UCSD-AML1 (cell line): ENCODE data around the gene BRCA1.
"Not testable (repeated sequence)": the region's sequence is repeated elsewhere in the genome, so short reads cannot be mapped to it uniquely, and the experiment has no call there.

Experiments used
- DNase-seq: peaks from one replicate; lab custom pipeline; 2025; ENCODE audit not compliant: unreplicated experiment; lab: John Stamatoyannopoulos, UW

The BRCA1 gene

DNA sequence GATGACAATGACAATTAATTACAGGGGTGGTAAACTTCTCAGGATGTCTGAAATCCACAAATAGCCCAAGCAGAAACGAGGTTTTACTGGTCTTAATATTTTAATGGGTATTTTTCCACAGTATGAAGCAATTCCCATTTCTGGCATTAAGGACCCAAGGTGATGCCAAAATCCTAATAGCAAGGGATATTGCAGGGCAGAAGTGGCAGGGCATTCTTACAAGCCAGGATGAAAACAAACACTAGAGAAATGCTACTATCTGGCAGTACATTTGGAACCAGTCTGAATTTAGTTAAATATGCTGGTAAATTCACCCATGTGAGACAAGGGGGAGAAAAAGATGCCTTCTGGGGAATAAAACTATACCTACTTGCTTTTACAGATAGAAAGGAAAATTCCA, 54.9 kb downstream of the BRCA1 start:
- DNase-seq = no peak

DNA sequence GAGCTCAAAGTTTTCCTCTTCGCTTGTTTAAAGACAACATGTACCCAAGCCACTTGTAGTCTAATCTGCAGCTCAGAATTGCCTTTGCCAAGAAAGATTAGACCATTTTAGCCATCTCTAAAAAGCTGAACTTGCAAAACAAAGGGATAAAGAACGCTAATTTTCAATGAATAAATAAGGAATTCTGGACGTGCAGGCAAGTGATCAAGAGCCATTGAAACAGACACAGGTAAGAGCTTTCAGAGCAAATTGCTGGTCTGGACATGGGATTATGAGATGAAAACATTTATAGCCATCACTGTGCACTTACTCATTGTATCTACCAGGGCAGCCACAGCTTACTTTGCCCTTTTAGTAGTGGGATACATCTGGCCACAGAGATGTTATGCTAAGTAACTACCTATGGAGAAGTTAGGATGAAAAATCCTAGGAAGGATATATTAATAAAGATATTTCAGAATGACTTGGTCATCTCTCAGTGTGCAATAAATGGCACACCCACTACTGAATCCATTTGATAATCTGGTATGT, 55.7 kb downstream of the BRCA1 start:
- DNase-seq = no peak

DNA sequence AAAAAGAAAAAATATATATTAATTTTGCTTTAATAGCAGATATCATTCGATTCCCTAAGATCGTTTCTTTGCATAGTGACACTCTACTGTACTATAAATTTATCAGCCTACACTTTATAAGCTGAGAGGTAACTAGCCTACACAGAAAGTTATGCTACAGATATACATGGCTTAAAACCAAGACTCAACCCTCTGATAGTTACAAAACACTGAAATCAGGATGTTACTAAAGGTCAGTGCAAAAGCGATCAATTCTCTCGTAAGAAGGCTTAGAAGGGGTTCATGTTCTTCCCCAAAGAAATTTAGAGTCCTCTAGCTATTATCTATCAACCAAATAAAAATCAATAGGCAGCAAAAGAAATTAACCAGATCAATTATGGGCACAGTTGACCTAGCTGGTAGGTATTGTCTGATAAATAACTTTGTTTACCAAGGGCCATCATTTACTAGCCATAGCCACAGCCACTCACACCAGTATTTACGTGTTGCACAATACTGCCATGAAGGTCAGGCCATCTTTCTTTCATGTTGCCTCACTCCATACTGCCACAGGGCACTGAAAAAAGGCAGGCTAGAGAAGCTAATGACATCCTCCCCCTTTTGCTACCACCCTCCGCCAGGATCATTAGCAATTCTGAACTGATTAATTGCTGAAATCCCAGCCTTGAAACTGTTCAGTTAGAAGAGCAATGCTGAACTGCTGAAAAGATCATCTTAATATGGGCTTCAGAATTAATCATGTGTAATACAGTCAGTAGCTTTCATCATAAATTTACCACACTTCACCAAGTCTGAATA, 56.4 kb downstream of the BRCA1 start:
- no peak for DNase-seq

DNA sequence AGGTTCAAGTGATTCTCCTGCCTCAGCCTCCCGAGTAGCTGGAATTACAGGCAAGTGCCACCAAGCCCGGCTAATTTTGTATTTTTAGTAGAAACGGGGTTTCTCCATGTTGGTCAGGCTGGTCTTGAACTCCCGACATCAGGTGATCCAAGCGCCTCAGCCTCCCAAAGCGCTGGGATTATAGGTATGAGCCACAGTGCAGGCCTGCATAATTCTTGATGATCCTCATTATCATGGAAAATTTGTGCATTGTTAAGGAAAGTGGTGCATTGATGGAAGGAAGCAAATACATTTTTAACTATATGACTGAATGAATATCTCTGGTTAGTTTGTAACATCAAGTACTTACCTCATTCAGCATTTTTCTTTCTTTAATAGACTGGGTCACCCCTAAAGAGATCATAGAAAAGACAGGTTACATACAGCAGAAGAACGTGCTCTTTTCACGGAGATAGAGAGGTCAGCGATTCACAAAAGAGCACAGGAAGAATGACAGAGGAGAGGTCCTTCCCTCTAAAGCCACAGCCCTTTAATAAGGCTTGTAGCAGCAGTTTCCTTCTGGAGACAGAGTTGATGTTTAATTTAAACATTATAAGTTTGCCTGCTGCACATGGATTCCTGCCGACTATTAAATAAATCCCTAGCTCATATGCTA, 62.1 kb downstream of the BRCA1 start:
- DNase-seq = no peak

DNA sequence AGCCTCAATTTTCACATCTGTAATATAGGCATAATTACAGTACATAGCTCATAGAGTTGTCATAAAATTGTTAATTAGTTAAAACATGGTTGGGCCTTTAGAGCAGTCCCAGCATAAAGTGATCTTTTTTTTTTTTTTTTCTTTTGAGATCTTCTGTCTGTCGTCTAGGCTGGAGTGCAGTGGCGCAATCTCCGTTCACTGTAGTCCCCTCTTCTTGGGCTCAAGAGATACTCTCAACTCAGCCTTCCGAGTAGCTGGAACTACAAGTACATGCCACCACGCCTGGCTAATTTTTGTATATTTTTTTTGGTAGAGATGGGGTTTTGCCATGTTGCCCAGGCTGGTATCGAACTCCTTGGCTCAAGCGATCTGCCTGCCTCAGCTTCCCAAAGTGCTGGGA, 69.1 kb downstream of the BRCA1 start:
- no peak for DNase-seq

DNA sequence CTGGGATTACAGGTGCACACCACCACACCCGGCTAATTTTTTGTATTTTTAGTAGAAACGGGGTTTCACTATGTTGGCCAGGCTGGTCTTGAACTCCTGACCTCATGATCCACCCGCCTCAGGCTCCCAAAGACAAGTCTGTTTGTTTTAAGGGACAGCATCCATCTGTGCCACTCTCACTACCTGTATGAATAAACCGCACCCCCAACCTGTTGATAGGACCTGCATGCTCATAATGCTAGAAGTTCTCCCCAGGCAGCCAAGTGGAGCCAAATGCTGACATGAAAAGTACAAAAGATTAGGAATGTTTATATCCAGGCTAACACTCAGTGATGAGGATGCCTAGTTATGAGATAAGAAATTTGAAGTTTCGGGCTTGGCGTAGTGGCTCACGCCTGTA, 72.2 kb downstream of the BRCA1 start:
- not testable (repeated sequence) for DNase-seq

DNA sequence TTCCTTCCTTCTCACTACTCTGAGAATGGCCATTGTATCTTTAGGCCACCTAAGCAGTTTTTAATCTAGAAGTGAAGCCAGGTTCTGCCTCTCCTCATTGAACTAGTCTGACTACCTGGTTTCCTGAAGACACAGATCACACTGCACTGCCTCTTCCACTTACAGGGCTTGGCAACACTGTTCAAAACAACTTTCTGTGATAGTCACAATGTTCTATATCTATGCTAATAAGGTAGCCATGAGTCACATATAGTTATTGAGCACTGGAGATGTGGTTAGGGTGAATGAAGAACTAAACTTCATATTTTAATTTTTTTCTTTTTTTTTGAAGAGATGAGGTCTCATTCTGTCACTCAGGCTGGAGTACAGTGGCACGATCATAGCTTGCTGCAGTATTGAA, 73.2 kb downstream of the BRCA1 start:
- no peak for DNase-seq

DNA sequence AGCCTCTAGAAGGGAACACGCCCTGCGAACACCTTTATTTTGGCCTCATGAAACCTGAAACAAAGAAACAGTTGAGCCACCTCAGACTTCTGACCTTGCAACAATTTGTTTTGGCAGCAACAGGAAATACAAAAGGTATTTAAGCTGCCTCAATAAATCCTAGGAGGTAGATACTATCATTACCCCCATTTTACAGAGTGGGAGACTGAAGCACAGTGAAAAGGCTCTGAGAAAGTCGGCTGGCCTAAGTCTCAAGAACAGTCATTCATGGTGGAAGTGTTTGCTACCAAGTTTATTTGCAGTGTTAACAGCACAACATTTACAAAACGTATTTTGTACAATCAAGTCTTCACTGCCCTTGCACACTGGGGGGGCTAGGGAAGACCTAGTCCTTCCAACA, 81.1 kb downstream of the BRCA1 start:
- DNase-seq = no peak

DNA sequence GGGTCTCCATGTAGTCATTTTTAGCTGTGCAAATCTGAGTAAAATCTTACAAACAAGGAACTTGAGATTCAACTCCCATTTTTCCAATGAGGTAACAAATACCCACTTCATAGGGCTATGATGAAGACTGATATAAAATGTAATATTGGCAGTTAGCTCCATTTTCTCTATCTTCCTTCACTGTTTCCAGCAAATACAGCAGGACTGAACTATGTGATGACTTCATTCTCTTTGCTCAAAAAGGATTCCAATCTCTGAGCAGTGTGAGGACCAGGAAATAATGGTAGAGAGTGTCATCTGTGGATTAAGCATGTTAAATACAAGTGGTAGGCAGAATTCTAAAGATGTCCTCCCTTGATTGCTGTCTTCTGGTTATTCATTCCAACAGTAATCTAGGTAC, 81.9 kb downstream of the BRCA1 start:
- no peak for DNase-seq

DNA sequence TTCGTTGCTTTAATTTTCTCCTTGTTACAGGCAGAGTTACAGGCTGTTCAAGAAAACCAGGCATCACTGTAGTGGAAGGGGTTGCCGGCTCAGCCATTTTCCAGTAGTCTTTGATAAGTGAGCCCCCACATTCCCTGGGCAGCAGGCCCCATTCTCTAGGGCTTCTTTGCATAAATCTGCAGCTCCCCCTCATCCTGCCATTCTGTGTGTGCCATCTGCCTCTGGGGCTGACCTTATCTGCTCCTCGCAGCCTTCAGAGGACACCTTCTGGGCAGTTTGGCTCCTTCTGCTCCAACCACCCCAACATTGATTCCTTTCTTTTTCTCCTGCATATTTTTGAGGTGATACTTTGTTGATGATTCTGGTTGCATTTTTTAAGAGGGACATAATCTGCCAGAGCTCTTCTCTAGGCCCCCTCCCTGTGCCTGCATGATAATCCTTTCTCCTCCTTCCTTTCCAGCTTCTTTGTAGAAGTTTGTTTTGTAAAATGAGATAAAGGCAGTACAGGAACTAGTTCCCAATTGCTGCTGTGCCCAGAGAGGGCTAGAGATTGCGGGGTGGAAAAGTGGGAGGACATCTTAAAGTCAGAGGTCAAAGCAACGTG, 83.0 kb downstream of the BRCA1 start:
- no peak for DNase-seq

DNA sequence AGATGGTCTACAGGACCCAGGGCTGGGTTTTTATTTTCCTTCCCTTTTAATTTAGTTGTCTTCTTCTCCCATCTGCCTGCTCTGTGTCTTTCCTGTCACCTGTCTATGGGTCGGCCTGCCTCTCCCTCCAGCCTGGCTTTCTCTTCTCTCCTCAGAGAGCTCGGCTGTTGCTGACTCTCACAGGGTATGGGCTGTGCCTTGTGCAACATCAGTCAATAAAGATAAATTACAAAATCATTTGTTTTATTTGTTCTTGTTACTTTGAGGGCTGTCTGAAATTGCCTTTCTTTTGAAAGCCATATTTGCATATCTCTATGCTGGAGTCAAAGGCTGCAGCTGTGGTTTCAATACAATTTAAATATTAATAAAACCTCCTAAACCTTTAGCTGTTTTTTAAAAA, 84.5 kb downstream of the BRCA1 start:
- DNase-seq = no peak

DNA sequence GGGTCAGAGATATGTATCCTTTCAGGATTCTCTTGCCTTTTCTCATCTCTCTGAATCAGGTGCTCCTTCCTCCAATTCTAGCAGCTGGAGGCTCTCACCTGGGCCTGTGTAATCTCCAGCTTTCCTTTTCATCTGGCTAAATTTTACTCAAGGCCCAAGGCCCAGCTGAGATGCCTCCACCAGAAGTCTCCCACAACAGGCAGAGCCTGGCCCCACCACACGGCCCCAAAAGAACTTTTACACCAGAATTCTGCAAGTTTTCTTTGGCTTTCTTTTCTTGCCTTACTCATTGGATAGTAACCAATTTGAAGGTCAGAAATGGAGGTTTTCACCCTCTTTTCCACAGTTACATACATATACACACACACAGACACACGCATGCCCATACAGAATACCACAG, 85.5 kb downstream of the BRCA1 start:
- DNase-seq = no peak

DNA sequence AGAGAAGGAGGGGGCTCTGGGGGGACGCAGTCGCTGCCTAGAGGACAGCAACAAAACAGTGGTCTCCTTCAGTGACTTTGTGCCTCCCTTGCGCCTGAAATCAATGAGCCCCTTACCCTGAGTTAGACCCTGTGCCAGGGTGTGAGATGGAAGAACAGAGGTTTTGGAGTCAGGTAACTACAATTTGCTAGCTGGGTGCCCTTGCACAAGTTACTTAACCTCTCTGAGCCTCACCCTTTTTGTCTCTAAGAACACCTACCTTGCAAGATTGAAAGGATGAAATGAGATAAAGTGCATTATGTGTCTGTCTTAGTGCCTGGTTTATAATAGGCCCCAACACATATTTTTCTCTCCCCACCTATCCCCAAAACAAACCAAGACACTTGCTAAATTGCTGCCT, 90.3 kb downstream of the BRCA1 start:
- DNase-seq = no peak

DNA sequence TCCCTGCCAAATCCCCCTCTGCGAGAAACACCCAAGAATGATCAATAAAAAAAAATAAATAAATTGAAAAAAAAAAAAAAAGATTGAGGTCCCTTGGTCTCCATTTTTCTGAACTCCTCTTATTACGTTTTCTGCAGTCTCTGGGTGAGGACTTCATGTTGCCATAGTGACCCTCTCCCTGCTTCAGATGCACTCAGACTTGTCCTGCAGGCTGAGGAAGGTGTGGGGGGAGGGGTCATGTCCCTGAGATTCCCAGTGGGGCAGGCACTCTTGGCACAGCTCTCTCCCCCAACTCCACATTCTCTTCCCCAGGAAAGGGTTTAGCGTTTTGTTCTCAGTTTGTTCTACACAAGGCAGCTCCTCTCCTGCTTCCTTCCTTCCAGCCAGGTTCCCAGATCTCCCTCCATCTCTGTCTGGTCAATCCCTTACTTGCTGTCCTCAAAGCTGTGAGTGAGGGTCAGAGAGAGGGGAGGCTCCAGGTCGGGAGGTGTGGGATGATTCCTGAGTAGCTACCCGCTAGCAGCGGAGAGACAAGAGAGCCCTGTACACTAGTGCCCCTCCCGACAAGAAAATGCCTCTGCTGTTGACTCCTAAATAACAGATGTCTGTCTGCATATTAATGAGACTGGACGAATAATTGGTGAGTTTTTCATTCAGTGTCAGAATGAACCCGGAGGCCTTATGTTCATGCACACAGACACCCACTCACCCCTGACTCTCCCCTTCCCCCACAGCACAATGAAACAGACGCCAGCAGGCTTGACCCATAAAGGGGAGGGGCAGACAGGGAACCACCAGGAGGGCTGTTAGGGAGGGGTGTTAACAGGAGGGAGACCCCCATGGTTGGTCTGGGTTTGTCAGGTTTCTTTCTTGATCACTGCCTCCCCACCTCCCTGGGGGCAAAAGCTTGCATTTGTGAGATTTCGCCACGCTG, 90.9 kb downstream of the BRCA1 start:
- no peak for DNase-seq

DNA sequence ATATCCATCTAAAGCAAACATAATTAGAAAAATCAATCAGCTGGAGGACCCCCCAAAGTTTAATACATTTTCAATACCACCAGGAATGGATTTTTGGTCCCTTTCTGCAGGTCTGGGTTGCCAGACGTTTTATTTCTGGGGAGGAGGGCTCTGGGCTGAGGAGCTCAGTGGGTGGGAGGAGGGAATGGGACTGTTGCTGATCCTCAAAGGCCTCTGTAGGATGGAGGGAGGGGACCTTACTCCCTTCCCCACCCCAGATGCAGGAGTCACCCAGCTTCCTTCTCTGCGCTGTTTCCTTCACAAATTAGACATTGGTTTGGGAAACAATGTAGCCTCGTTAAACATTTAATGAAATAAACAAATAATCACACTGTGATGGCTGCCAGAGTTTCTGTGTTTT, 93.5 kb downstream of the BRCA1 start:
- DNase-seq = no peak

DNA sequence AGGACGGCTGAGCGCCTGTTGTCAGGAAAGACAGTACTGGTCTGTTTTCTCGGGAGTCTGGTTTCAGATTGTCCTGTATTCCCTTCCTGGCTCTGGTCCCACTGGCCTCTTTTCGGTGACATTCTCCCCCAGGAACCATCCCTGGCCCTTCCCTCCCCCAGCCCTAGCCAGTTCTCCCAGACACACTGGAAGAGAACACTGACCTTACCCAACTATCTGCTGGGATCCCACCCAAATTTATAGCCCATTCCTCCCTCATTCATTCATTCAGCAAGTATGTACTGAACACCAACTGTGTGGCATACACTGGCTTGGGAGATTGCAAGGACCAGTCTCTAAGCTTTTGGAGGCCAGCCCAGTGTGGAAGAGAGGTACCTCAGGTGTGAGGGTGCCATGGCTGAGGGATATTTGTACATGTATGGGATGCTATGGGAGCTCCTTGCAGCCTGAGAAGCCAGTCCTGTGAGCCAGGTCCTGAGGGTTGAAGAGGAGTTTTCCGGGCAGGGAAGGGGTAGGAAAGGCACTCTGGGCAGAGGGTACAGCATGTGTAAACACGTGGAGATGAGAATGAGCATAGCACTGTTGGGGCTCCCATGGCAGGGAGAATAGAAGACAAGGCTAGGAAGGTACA, 94.9 kb downstream of the BRCA1 start:
- DNase-seq = no peak

DNA sequence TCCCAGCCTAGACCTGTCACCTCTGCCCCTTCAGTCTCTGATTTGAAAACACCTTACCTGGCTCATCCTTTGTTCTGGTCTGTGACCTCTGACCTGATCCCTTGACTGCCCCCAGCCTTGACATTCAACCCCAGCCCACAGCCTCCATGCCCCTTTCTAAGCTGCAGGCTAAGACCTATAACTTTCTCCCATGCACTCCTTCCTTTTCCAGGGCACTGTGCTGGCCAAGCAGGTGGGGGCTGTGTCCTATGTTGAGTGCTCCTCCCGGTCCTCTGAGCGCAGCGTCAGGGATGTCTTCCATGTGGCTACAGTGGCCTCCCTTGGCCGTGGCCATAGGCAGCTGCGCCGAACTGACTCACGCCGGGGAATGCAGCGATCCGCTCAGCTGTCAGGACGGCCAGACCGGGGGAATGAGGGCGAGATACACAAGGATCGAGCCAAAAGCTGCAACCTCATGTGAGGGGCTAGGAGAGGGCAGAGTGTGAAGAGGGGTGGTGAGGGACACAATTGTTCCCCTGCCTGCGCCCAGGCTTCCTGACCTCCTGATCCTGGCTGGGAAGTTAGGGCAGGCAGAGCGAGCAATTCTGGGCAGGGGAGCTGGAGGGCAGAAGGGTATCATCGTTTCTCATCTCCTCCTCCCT, 96.8 kb downstream of the BRCA1 start:
- DNase-seq = no peak

DNA sequence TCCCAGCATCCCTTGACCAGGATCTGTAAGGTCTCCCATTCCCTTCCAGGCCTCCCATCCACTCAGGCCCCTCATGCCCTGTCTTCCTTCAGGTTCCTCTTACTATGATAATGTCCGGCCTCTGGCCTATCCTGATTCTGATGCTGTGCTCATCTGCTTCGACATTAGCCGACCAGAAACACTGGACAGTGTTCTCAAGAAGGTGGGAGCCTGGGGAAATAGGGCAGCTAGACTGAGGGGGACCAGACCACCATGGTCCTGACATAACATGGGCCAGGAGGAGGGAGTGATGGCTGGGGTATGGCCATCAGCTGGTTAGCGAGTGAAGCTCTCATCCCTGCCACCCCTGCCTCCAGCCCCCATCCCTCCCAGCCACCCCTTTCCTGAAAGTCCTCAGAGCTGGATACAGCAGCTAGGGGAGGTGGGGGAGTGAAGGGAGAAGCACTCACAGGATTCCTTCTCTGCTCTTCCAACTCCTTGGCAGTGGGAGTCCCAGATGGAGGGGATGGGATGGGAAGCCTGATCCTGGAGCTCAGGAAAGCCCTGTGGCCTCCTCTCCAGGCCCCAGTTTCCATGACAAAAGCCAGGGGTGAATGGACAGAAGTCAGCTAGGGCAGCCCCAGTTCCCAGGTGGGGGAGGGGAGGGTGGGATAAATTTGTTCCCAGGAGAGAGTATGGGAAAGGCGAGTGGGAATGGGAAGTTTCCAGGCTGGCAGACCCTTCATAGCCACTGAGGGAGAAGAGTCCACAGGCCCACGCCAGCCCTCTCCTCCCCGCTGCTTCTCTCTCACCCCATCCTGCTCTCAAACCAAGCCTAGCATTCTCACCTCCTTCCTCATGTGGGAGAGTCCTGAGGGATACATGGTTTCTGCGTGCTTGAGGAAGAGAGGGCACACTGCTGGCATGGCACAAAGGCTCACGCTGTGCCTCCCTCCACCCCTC, 97.8 kb downstream of the BRCA1 start:
- DNase-seq = no peak

DNA sequence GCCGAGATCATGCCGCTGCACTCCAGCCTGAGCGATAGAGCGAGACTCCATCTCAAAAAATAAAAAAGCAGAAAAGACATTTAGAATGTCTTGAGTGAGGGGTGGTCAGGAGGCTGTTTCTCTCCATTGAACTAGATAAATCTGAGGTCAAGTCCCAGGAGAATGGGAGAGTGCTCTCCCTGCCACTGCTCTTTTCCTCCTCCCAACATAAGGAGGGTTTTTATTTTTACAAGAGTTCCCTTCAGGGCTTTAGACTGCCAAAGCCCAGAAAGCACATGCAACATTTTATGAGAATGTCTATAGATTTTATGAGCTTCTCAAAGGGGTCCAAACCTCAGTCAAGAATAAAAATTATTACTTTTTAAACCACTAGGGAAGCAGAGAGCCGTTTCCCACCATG, 98.6 kb downstream of the BRCA1 start:
- no peak for DNase-seq
